Activated T-helper 17 cell treated with anti-CD3 and anti-CD28 coated beads, Interleukin-2, amount 50 U/mL, for 72 hours (primary cell): Measurements from ENCODE around the gene ETS1. TPM values are rescaled to one million over a fixed set of nuclear protein-coding genes. Genes with fewer than 3 reads are reported as not detected.

Source experiments
- ATAC-seq: fragments of 150-1000 bp; cut with Tn5 transposase; replicated peaks from 2 replicates; pipeline ENCODE4 v1.10.0; 2021; ENCODE audit warnings: mild to moderate bottlenecking, moderate library complexity
- H3K27ac Mint-ChIP-seq: one replicate; pipeline ENCODE4 v1.8.0; 2022; ENCODE audit warnings: mixed read lengths
- H3K27me3 Mint-ChIP-seq: one replicate; pipeline ENCODE4 v1.8.0; 2022; ENCODE audit warnings: mixed read lengths
- H3K36me3 Mint-ChIP-seq: one replicate; pipeline ENCODE4 v1.8.0; 2022; ENCODE audit warnings: low read depth, mild to moderate bottlenecking, mixed read lengths
- H3K4me1 Mint-ChIP-seq: one replicate; pipeline ENCODE4 v1.8.0; 2022; ENCODE audit warnings: mixed read lengths
- H3K4me3 Mint-ChIP-seq: one replicate; pipeline ENCODE4 v1.8.0; 2022; ENCODE audit warnings: mild to moderate bottlenecking, mixed read lengths
- H3K9me3 Mint-ChIP-seq: one replicate; pipeline ENCODE4 v1.8.0; 2022; ENCODE audit warnings: mixed read lengths
- total RNA-seq, 2 donors: library from RNA; stranded (reverse); gene quantifications; one replicate each; pipeline ENCODE4 v1.2.3, GENCODE V29; 2022

Gene ETS1
- total RNA-seq, 2 donors from 2014 or later = 309 to 471 TPM

DNA sequence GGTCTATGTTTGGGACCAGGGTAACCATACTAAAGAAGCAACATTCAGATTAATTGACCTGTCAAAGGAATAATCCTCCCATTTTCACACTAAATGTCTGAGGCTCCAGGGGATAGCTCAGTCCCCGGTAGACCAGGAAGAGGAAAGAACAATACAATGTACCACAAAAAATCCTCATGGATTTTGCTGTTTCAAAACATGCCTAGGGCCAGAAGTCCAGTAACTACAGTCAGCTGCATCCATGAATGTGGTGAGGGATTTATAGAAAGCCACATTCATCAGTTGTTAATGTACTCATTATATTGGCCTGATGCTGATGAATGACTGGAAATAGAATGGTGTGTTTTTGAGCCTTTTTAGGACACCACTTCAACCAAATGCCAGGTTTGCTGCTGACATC, 6.9 kb upstream of the ETS1 start:
- Mint-ChIP-seq H3K27ac (no peak overlapping the region), H3K36me3 (no peaks in the 10 kb centered on the region), H3K4me3 (no peak overlapping the region), H3K4me1 (peaks cover 6% of the 10 kb centered on the region), H3K9me3 (peaks cover 3% of the 10 kb centered on the region), H3K27me3 (no peaks in the 10 kb centered on the region)
- ATAC-seq = no peak

- no peaks in the 10 kb centered on the region for H3K27me3 Mint-ChIP-seq
- no peak overlapping the region for H3K27ac Mint-ChIP-seq
- peaks cover 3% of the 10 kb centered on the region for H3K9me3 Mint-ChIP-seq
- H3K36me3 Mint-ChIP-seq = no peaks in the 10 kb centered on the region
- H3K4me1 Mint-ChIP-seq = peaks cover 6% of the 10 kb centered on the region
- no peak overlapping the region for H3K4me3 Mint-ChIP-seq
- no peak for ATAC-seq
Measured at GRCh38 chr11:128593281-128593680, 5.9 kb upstream of the ETS1 start.

GRCh38 chr11:128592454-128592853, 5.1 kb upstream of the ETS1 start:
- no peak overlapping the region for H3K27ac Mint-ChIP-seq
- no peak overlapping the region for H3K4me3 Mint-ChIP-seq
- no peak for ATAC-seq
- H3K27me3 Mint-ChIP-seq = no peaks in the 10 kb centered on the region
- H3K36me3 Mint-ChIP-seq = no peaks in the 10 kb centered on the region
- peaks cover 3% of the 10 kb centered on the region for H3K9me3 Mint-ChIP-seq
- H3K4me1 Mint-ChIP-seq = peaks cover 6% of the 10 kb centered on the region

DNA sequence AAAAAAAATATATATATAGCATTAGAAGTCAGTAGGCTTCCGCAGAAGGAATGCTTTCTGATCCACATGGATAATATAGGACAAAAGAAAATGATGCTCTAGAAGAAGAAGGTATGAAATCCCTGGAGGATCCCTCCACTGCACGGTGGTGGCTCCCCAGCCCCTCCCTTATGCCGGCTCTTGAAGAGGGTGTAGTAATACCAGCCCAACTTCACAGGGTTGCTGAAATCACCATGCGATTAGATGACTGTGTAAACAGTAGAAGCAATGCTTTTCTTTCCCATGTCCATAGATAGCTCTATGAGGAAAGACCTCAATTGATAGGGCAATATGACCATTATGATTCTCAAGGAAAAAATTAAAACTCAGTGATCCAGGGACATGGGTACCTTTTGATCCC, 3.2 kb upstream of the ETS1 start:
- no peaks in the 10 kb centered on the region for H3K27me3 Mint-ChIP-seq
- ATAC-seq = no peak
- H3K9me3 Mint-ChIP-seq = peaks cover 3% of the 10 kb centered on the region
- H3K27ac Mint-ChIP-seq = no peak overlapping the region
- no peak overlapping the region for H3K4me3 Mint-ChIP-seq
- H3K36me3 Mint-ChIP-seq = no peaks in the 10 kb centered on the region
- H3K4me1 Mint-ChIP-seq = peaks cover 11% of the 10 kb centered on the region

DNA sequence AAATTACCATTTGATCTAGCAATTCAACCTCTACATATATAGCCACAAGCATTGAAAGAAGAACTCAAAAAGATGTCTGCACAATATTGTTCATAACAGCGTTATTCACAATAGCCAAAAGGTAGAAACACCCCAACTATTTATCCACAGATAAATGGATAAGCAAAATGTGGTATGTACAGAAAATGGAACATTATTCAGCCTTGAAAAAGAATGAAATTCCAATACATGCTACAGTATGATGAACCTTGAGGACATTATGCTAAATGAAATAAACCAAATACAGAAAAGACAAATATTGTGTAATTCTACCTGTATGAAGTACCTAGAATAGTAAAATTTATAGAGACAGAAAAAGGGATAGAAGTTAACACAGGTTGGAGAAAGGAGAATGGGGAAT, 2.6 kb upstream of the ETS1 start:
- no peak for ATAC-seq
- Mint-ChIP-seq H3K27ac (no peak overlapping the region), H3K9me3 (peaks cover 3% of the 10 kb centered on the region), H3K36me3 (no peaks in the 10 kb centered on the region), H3K4me3 (no peak overlapping the region), H3K27me3 (no peaks in the 10 kb centered on the region), H3K4me1 (peaks cover 9% of the 10 kb centered on the region)

- Mint-ChIP-seq H3K4me1 (peaks cover 10% of the 10 kb centered on the region), H3K27ac (no peak overlapping the region), H3K36me3 (no peaks in the 10 kb centered on the region), H3K9me3 (no peaks in the 10 kb centered on the region), H3K4me3 (no peak overlapping the region), H3K27me3 (no peaks in the 10 kb centered on the region)
- no peak for ATAC-seq
Measured at GRCh38 chr11:128588093-128588492, 735 bp upstream of the ETS1 start.

DNA sequence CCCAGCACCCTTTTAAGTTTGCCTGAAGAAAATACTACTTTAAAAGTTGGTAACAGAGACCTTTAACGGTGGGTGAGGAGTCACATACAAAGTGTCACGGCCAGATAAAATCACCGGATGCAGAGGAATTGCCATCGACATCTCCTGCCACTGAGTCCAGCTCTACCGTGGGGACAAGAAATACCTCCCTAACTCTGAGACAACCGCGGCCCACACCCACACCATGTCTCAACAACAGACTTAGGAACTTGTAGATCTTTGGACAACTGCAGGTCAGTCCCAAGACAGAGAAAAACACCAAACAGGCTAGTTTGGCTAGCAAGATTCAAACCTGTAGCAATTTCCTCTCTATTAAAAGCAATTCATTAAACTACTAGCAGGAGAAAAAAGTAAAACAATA, 669 bp downstream of the ETS1 start:
- H3K4me1 Mint-ChIP-seq = peaks cover 10% of the 10 kb centered on the region
- H3K27me3 Mint-ChIP-seq = no peaks in the 10 kb centered on the region
- H3K9me3 Mint-ChIP-seq = no peaks in the 10 kb centered on the region
- H3K36me3 Mint-ChIP-seq = no peaks in the 10 kb centered on the region
- ATAC-seq = no peak
- no peak overlapping the region for H3K27ac Mint-ChIP-seq
- H3K4me3 Mint-ChIP-seq = no peak overlapping the region

DNA sequence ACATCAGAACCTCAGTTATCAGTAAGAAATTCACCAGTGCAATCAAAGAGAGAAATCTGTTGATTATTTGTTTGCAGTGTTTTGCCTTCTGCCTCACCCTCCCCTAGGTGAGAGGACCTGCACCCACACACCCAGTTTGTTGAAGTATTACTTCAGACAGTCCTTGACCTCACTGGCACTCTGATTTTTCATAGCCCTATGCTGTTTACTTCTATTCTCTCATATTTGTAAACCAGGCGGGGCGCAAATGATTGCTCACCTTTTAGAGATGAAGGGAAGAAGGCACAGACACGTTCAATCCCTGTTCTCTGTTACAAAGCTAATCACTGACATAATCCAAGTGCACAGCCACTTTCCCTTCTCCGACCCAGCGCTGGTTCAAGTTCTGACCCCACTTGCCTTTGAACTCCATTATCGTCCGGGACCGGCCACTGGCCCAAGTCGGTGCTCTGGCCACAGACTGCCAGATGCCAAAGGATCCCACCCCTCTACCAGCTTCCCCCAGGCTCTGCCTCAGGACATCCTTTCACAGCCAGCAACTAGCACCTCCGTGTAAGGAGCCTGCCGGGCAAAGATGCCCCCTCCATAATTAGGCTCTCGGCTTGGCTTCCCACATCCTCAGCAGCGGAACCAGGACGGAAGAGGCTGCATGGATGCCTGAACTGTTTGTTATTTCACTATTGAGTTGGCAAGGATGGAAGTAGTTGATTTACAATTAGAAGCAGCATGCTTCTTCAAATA, 1.7 kb downstream of the ETS1 start:
- ATAC-seq = no peak
- Mint-ChIP-seq H3K27ac (no peak overlapping the region), H3K36me3 (no peaks in the 10 kb centered on the region), H3K4me3 (no peak overlapping the region), H3K4me1 (peaks cover 17% of the 10 kb centered on the region), H3K9me3 (no peaks in the 10 kb centered on the region), H3K27me3 (no peaks in the 10 kb centered on the region)

DNA sequence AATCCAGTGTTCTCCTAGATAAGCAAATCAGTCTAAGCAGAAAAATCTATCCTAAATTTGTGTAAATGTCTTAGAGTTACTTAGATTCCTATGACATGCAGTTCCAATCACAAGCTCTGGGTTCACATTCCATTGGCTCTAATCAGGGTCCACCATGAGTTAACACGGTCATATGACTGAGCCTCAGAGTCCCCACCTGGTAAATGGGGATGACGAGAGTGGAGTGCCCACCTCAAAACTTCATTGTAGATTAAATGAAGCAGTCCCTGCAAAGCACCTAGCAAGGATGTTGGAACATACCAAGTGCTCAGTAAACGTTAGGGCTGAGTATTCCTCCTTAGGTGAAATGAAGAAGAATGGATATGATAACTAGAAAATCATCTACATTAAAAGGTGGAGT, 3.1 kb downstream of the ETS1 start:
- ATAC-seq = no peak
- no peaks in the 10 kb centered on the region for H3K27me3 Mint-ChIP-seq
- no peaks in the 10 kb centered on the region for H3K9me3 Mint-ChIP-seq
- H3K4me3 Mint-ChIP-seq = peak overlapping the region; percentile 23
- H3K27ac Mint-ChIP-seq = peak overlapping the region; percentile 54
- peaks cover 29% of the 10 kb centered on the region for H3K4me1 Mint-ChIP-seq
- H3K36me3 Mint-ChIP-seq = no peaks in the 10 kb centered on the region

GRCh38 chr11:128582496-128583366, 4.6 kb downstream of the ETS1 start:
- no peaks in the 10 kb centered on the region for H3K36me3 Mint-ChIP-seq
- H3K4me1 Mint-ChIP-seq = peaks cover 29% of the 10 kb centered on the region
- no peak overlapping the region for H3K4me3 Mint-ChIP-seq
- H3K27ac Mint-ChIP-seq = no peak overlapping the region
- no peak for ATAC-seq
- H3K9me3 Mint-ChIP-seq = no peaks in the 10 kb centered on the region
- no peaks in the 10 kb centered on the region for H3K27me3 Mint-ChIP-seq

DNA sequence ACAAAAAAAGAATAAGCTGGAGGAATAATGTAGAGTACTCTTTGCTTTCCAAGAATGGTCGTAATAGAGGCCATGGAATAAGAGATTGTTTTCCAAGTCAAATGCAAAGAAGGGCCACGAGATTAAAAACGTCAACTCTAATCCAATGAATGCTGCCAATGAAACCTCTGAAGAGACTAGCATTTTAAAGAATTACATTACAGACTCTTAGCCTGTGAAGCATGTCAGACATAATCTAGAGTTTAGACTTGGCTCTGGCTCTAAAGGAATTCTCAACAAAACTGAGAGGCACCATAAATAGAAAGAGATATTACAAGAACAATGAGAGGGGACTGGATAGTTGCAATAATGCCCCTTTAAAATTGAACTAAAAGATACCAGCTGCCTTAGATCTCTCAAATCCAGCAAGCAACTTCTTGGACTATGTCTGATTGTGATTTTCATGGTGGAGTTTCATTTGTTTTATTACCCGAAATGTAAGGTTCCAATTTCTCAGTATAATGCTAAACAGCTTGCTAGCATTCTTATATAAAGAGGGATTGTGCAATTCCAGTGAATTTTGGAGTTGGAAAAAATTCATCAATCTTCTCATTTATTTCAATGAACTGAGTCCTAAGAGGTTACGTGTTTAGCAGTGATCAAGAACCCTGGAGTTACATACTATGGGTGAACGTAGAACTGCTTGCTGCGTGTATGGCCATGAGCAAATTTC, 5.6 kb downstream of the ETS1 start:
- H3K4me1 Mint-ChIP-seq = peaks cover 29% of the 10 kb centered on the region

DNA sequence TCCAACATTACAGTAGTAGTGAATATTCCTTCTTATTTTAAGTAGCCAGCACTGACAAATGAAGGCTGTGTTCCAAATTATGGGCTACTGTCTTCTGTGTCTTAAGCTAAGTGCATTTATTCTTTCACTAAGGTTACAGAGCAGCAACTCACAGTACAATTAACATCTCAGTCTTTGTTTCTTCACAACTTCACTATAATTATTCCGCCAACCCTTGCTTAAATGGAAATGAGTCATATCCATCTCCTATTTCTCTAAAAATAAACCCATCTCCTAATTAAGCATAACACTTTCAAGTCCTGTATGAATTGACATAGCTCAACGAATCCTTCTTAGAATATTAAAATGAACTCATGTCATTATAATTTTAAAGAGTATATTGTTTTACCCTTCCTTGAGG, 6.7 kb downstream of the ETS1 start:
- Mint-ChIP-seq H3K27ac (peak overlapping the region; percentile 98), H3K4me1 (peaks cover 25% of the 10 kb centered on the region), H3K4me3 (peak overlapping the region; percentile 81)

More for the DNA sequence above, 5.6 kb downstream of the ETS1 start:
- no peaks in the 10 kb centered on the region for H3K36me3 Mint-ChIP-seq
- H3K27me3 Mint-ChIP-seq = peaks cover 2% of the 10 kb centered on the region
- H3K4me3 Mint-ChIP-seq = no peak overlapping the region
- H3K27ac Mint-ChIP-seq = peak overlapping the region; percentile 98
- no peaks in the 10 kb centered on the region for H3K9me3 Mint-ChIP-seq
- ATAC-seq = no peak

GRCh38 chr11:128579798-128580504, 7.4 kb downstream of the ETS1 start:
- H3K27me3 Mint-ChIP-seq = peaks cover 2% of the 10 kb centered on the region
- no peaks in the 10 kb centered on the region for H3K9me3 Mint-ChIP-seq
- H3K36me3 Mint-ChIP-seq = no peaks in the 10 kb centered on the region
- H3K4me1 Mint-ChIP-seq = peaks cover 32% of the 10 kb centered on the region
- peak overlapping the region; percentile 81 for H3K4me3 Mint-ChIP-seq
- peak; percentile 94 for ATAC-seq
- peak overlapping the region; percentile 98 for H3K27ac Mint-ChIP-seq

More for the DNA sequence above, 6.7 kb downstream of the ETS1 start:
- Mint-ChIP-seq H3K27me3 (peaks cover 2% of the 10 kb centered on the region), H3K36me3 (no peaks in the 10 kb centered on the region), H3K9me3 (no peaks in the 10 kb centered on the region)
- peak; percentile 64 for ATAC-seq

DNA sequence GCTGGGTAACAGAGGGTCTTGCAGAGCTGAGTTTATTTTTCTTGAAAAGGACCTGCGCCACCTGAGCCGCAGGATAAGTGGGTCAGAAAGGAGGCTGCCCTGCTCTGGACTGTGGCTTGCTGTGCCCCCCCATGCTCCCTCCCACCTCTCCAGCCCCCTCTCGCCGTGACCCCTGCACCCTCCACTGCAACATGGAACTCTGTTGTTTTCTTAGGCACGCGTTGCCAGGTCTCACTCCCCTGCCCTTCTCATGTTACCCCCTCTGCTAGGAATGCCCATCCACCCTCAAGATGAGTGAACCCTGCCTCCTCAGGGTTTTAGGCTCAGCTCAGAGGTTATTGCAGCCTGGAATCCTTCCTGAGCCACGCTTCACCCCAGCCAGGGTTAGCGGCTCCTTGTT, 10.8 kb downstream of the ETS1 start:
- H3K4me1 Mint-ChIP-seq = peaks cover 36% of the 10 kb centered on the region
- H3K4me3 Mint-ChIP-seq = no peak overlapping the region
- ATAC-seq = no peak

More for the DNA sequence above, 10.8 kb downstream of the ETS1 start:
- Mint-ChIP-seq H3K9me3 (no peaks in the 10 kb centered on the region), H3K27ac (no peak overlapping the region), H3K36me3 (no peaks in the 10 kb centered on the region), H3K27me3 (peaks cover 2% of the 10 kb centered on the region)
